Left hindlimb (tissue), 1 donor: ENCODE measurements around the gene GUCY1A1.

Experiments used
- DNase-seq: peaks from one replicate; pipeline ENCODE4 v3.0.0-alpha.2; 2018

Gene GUCY1A1

DNA sequence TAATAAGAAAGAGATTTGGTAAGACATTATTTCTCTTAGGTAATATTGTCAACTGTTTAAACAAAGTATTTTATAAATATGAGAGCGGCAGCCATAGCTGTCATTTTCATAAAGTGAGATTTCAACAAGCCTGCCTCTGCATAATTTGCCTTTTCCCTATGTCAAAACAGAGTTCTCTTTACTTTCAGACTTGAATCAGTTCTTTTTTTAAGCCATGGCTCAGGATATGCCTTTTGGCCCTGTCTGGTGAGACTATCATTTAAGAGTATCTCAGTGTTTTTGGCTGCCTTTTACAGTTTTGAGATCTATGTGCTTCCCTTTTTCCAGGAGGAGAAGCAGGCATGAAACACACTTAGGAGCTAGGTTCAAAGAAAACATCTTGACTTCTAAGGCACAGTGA lies 7.5 kb upstream of the GUCY1A1 start:
- DNase-seq = no peak

DNA sequence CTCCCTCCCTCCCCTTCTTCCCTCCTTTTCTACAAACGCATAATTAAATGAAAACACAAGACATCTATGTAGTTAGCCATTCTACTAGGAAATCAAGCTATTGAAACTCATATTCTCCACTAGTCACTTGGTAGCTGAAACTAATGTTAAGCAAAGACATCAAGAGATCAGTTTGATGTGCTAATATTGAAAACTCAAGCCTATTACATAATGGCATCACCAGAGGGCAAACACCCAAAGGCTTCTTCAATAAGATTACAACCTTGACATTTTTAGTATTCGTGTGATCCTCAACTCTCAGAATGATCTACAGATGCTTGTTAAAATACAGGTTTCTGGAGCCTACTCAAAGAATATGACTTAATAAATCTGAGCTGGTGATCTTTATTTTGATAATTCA lies 6.2 kb upstream of the GUCY1A1 start:
- DNase-seq = no peak

DNA sequence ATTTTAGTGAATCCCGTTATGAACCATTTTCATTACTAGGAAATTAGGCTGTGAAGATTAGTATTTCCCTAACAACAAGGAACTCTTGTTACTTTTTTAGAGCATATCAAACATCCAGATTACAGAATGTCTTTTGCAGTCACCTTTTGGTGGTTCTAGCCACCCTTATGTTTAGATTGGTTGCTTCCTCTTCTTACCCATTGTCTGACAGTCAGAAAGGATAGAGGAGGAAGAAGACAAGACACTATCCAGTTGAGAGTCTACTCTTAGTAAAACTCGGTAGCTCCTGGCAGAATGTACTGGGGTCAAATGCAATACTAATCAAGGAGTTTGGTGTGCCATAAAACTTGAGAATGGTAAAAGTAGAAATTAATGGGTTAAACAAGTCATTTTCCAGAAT lies 1.6 kb upstream of the GUCY1A1 start:
- no peak for DNase-seq

DNA sequence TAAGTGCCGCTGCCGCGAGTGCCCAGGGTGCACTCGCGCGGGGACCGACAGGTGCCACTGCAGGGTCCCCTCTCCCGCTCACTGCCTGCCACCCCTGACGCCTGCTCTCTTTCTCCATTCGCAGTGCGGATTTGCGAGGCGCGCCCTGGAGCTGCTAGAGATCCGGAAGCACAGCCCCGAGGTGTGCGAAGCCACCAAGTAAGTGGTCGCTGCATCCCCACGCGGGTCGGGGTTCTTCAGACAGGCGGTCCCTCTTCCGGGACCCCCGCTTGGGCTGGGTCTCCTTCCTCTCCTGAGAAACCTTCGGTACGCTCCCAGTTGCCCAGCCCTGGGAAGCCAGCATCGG lies 547 bp downstream of the GUCY1A1 start:
- DNase-seq = peak; percentile 61

DNA sequence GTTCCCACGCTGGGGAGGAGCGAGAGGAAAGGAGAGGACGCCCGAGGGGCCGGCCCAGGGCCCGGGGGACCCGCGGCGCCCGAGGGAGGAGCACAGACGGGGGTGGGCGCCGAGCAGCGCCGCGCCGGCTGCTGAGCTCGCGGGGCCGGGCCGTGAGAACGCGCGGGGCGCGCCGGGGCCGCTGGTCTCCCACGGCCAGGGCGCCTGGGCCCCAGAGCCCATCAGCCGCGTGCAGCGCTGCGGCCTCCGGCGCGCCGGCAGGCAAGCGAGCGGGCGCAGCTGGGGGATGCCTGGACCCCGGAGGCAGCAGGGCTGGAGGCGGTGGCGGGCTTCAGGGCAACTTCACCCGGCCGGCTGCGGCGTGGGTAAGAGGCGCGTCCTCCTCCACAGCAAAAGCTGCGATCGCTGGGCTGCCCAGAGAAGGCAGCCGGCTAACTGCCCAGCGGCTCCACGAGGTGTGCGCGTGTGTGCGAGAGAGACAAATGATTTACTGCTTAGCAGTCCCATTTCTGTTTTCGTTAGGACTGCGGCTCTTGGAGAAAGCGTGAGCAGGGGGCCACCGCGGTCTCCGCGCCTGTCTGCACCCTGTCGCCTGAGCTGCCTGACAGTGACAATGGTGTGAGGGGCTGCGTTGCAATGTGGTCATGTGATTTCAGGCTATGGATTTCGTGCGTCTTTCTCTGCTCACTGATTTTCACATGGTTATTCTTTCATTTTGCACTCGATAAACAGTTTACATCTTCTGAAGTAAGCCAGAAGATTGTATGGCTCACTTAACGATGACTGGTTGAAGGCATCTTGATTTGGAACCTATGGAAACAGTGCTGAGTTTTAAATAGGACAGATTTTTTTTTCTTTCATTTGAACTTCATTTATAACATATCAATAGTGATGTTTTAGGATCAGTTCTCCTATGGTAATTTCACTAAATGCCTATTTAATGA lies 1.2 kb downstream of the GUCY1A1 start:
- DNase-seq = peak; percentile 62

DNA sequence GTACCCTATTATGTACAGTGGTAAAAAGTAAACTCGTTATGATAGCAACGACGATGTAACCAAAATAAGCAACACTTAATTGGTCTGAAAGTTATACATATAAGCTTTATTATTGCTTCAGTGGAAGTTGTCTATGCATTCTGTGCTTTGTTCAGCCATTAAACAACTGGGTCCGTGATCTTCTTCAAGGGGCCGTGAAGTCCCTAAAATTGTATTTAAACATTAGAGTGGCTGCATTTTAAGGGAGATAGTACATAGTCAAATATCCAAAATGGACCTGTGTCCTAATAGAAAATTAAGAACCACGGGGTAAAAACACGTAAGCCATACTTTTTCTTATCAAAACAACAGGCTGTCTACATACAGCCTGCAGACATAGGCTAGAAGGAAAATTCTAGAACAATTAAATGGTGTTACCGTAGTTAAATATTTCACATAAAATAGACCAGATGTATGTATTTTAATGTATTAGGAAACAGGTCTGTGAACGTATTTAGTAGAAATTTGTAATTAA lies 2.1 kb downstream of the GUCY1A1 start:
- no peak for DNase-seq

DNA sequence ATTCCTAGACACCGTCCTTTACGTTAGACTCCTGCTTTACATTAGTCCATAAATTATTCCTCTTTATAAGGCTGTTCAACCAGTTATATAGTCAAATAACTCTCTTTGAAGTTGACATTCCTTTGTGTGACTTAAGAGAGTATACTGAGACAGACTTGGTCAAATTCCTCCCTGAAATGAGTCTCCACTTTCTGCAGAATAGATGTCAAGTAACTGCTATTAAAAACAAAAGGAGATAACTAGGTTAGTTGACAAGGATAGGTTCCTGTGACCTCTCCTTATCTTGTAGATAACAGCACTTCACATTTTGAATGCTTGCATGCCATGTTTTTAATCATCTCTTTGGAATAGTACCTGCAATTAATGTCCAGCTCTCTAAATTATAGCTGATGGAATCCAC lies 5.7 kb downstream of the GUCY1A1 start:
- no peak for DNase-seq

DNA sequence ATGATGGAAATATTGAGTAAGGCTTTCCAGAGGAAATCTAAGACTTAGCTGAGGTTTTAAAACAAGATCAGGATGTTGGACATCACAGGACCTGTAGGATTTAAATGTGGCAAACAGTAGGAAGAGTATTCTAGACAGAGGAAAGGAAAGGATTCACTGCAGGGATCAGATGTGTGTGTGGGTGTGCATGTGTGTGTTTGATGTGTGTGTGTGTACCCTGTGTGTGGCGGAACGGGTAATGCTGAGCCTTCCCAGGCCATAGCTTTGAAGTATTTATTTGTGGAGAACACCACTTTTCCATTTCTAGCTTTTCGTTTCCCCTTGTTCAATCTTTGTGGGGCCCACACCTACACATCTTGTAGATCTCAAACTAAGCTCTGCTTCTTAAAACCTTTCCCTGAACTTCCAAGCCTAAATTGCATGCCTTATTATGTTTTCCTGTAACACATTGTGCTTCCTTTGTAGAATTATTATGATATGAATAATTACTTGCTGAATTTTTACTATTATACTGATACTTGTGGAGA lies 6.9 kb downstream of the GUCY1A1 start:
- DNase-seq = no peak

DNA sequence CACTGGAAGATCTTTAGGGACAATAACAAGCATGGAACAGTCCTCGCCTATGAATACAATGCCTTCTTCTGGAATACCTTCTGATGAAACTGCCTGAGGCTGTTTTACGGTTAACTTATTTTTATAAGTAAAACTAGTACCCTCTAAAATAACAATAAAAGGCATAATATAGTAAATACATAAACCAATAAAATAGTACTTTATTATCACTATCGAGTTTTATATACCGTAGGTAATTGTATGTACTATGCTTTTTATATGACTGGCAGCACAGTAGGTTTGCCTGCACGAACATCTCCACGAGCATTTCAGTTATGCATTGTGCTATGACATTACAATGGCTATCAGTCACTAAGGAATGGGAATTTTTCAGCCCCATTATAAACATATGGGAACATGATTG lies 8.0 kb downstream of the GUCY1A1 start:
- DNase-seq = no peak

DNA sequence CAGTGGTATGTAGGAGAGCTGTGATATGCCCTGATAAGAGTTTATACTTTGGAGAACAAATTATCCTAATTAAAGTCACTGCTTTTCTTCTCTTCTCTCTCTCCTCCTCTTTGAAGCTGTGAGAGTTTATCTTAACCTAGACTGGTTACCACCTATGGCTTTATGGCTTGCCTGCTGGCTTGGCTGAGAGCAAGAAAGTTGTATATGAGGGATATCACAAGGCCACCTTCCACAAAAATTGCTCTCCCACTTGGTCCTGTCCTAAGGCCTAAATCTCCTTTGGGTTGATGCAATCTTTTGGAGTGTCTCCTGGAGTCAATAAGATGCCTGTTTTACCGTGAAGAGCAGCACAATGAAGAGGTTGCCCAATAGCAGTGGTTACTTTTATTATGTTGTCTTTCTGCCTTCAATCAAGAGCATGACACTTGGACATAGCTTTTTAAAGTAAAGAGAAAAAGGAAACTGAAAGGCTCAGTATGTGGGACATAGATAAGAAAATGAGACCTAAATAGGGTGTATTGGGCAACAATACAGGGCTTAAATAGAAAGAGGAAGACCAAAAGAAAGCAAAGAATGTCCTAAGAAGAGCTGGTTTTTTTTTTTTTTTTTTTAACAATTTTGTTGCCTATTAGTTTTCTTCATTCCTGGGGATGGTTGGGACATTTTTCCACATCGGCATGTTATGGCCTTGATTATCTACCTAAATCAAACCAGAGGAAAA lies 9.2 kb downstream of the GUCY1A1 start:
- DNase-seq = no peak

DNA sequence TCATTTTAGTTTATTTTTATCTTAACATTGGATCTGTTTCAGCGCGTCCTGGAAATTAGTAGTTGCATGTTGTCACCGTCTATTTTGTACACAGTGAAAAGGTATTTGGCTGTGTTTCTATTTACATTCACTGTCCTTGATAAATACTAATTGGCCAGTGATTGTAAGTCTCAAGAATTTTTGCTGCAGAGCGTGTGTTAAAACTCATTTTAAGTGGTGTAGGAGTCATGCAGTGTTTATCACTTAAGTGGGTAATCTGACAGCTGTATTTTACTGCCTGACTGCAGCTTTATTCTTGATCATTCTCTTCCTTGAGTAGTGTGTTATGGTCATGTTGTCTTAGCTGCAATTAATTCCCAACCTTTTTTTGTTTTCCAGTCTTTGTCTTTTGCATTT lies 9.8 kb downstream of the GUCY1A1 start:
- no peak for DNase-seq

DNA sequence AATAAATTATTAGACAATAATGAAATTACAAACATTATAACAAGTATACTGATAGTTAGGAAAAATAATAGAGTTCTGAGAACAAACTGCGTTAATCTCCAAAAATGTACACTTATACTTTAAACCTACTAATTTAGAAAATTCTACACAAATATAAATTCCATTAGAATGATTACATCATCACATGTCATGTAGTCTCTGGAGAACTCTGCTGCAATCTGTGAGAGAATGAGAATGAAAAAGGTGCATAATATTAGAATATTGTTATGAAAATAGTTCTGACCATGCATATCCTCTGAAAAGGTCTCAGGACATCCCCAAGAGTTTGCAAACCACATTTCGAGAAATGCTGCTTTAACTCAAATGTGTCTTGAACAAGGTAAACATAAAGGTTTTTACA lies 11.4 kb downstream of the GUCY1A1 start:
- no peak for DNase-seq

DNA sequence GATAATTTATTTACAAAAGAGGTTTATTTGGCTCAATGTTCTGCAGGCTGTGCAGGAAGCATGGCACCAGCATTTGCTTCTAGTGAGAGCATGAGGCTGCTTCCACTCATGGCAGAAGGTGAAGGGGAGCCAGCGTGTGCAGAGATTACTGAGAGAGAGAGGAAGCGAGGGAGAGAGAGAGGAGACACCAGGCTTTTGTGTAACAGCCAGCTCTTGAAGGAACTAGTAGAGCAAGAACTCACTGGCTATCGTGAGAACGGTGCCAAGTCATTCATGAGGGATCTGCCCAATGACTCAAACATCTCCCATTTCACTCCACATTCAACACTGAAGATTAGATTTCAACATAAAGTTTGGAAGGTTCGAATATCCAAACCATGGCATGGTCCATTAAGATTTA lies 12.7 kb downstream of the GUCY1A1 start:
- DNase-seq = no peak

DNA sequence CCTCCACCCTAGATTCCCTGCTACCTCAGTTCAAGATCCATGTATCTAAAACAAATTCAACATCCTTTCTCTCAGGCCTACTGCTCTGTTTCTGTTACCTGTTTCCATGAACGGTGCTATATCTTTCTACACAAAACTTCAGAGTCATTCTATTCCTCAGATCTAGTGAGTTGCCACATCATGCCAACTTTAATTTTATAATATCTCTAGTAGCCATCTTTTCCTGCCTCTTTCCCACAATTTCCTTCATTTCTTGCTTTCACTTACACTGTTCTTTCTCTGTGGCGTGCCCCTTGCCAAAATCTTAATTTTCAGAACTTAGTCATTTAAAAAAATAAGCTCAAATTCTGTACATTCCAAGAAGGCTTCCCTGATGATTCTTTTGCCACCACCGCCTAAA lies 15.2 kb downstream of the GUCY1A1 start:
- no peak for DNase-seq

DNA sequence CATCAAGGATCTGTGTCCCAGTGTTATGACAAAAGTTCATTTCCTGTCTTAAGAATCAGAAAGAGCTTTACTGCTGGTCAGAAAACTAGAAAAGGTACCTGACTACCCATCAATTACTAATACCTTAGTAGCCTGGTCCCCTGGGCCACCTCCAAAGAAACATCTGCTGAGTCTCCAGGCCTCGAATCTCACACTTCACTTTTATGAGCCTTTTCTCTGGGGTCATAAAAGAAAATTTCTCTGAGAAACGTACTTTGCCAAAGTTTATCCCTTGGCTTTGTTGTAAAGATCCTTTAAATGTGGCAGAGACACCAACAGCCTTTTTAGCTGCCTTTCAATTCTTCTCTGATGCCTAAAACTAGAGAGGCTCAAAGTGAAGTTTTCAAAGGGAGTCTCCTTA lies 17.8 kb downstream of the GUCY1A1 start:
- DNase-seq = no peak

DNA sequence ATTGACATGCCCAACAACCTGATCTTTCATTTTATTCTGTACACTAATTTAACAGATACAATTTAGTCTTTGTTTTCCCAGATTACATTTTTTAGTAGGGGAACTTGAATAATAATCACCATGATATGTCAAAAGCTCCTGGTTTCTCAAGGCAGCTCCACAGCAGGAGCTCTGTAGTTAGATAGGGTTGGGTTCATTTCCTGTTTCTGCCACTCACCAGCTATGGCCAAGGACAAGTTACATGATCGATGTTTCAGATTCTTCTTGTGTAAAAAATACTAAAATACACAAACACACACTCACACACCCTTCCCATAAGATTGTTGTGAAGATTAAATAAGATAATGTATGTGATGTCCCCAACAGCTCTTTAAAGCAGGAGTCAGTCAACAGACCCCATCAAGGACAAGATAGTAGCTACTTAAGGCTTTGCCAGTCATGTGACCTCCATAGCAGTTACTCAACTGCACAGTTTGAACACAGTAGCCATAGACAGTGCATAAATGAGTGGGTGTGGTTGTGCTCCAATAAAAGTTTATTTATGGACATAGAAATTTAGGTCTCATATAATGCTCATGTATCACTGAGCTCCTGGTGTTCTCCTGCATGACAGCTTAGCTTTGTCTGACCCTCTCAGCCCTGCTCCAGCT lies 18.4 kb downstream of the GUCY1A1 start:
- DNase-seq = no peak

DNA sequence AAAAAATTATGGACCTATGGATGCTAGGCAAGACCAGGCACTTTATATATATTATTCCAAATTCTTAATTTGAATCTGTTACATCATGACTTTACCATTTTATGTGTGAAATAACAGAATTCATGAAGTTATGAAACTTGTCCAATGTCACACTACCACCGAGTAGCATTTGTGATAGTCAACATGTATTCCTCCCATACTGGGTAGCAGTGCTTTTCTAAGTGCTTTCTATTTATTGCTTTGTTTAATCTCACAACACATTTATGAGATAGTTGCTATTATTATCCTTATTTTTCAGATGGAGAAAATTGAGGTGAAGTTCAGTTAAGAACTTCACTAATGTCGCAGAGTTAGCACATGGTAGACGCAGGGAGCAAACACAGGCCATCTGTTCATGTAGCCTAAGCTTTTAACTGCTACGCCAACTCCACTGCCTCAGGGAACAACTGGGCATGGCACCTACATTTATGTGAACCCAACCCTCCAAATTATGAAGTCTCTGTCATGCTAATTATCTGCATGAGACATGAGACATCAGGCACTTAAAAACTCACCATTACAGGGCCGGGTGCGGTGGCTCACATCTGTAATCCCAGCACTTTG lies 20.8 kb downstream of the GUCY1A1 start:
- DNase-seq = no peak

DNA sequence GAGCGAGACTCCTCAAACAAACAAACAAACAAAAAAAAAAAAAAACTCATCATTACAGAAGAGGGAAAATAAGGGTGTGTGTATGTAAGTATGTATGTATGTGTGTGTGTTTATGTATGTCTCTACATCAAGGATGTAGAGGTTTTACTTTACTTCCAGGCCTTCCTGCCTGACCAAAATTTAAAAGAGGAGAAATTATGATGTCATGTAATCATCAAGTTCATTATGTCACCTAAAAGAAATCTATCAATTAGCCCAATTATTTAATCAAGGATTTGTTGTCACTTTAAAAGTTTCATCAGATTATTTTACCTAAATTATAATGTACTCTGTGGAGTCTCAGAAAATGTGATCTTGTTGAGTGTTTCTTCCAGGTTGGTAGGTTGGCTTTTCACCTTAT lies 21.6 kb downstream of the GUCY1A1 start:
- no peak for DNase-seq

DNA sequence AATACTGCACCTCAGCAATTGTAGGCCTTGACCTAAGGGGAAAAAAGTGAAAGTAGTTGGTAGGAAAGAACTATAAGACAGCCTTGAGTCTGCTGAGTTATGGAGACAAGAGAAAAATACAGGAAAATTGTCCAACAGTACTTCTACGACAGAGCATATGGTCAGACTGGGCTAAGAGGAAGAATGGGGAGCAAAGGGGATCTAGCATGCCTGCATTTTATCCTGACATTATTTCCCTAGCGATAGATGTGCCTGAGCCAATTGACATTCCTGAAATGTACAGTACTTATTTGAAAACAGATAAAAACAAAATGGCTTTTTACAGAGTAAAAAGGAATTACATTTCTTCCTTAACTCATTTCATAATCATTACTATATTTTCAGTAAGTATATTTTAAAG lies 22.2 kb downstream of the GUCY1A1 start:
- DNase-seq = no peak

DNA sequence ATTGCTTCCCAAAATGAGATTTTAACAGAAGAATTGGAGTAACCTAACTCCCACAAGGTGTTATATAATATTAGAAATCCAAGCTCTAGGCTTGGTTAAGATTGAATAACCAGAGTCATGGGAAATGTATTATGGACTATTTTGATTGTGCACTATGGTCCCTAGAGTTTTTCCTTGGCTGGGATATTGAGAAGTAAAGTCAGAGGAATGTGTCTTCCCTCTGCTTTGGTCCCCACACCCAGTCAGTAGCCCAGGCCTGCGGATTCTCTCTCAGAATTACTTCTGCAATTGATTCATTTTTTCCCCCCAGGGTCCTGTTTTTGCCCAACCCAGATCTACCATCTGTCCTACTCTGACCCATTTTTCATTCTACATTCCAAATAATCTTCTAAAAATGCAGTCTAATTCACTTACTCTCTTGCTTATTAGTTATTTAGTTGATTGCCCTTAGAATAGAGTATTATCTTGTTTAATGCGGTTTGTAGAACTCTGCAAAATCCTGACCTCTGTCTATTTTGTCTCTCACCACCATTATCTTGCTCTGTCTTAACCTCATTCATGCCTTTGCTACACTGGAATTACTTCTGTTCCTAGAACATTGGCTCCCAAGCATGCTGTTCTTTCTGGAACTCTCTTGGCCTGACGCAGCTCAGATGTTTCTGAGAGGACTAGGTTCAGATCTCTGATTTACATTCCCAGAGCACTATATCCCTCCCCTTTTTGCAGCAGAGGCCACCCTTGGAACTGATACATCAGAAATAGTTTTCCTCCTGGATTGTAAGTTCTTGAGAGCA lies 23.6 kb downstream of the GUCY1A1 start:
- DNase-seq = no peak

DNA sequence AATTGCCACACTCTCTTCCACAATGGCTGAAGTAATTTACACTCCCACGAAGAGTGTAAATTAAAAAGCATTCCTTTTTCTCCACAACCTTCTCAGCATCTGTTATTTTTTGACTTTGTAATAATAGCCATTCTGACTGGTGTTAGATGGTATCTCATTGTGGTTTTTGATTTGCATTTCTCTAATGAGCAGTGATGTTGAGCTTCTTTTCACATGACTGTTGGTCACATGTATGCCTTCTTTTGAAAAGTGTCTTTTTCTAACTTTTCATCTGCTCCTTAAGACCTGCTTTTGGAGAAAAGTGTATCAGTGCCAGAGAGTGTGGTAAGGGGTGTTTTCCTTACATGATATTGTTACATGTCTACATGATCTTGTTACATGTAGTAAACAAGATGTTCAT lies 25.7 kb downstream of the GUCY1A1 start:
- DNase-seq = no peak

DNA sequence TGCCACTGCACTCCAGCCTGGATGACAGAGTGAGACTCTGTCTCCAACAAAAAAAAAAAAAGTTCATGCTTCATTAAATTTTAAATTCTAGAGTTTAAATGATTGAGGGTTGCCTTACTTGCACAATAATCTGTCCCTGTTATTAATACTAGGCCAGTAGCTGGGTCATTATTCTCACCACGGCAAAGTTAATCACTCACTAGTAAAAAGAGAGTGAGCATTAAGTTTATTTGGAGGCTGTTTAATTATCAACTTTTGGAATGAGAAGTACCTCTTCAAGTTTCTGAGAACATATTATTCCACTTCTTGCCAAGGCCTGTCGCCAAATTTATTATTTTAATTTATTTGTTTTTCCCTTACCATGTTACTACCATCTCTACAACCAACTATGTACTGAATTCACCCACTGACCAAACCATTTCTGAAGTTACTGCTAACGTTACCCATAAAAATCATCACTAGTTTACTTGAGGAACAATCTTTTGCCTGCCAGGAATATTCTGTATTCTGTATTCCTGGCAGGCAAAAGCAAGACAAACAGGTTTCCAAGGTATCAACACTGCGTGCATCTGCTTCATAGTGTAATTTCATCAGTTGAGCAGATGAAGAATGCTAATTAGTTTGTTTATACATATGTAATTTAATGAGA lies 26.5 kb downstream of the GUCY1A1 start:
- DNase-seq = no peak
